CD4-positive, alpha-beta T cell (primary cell): ENCODE data around the gene ARSJ. TPM values are rescaled to one million over a fixed set of nuclear protein-coding genes. Genes with fewer than 3 reads are reported as not detected.

ENCODE experiments used
- ATAC-seq: fragments of 200-7000 bp; cut with Tn5 transposase; one replicate; pipeline ENCODE4 v1.10.0; 2022; ENCODE audit warnings: mild to moderate bottlenecking; ENCODE audit not compliant: poor library complexity
- CTCF ChIA-PET: fragments of 350-600 bp; sonication (Branson Sonifier 250); formaldehyde crosslinking; loops from one replicate; lab custom pipeline; 2021; ENCODE audit warnings: antibody characterized with exemption, inconsistent platforms; lab: Charles Lee
- POLR2A ChIA-PET: fragments of 350-600 bp; sonication (Branson Sonifier 250); formaldehyde crosslinking; loops from one replicate; lab custom pipeline; 2021; ENCODE audit warnings: antibody characterized with exemption, inconsistent platforms; lab: Charles Lee
- DNase-seq, 14 experiments: peaks; one replicate each; pipeline ENCODE4 v3.0.0-alpha.2; 2013 to 2020; ENCODE audit warnings: mixed read lengths in 2 of 14
- H3K27ac ChIP-seq, 2 donors: one replicate each; pipeline versions ENCODE4 v1.5.1 to v1.7.0; 2013; ENCODE audit warnings: low read length in 2 of 2, low read depth in 1 of 2, mild to moderate bottlenecking in 1 of 2
- H3K27me3 ChIP-seq, 2 experiments: 1 replicate in 1 of 2; 2 replicates in 1 of 2; pipeline versions ENCODE4 v1.6.1 to v1.7.0; 2013; ENCODE audit warnings: low read length in 2 of 2, control low read depth in 1 of 2, mild to moderate bottlenecking in 1 of 2, moderate library complexity in 1 of 2; ENCODE audit not compliant: insufficient read depth in 2 of 2, control insufficient read depth in 1 of 2
- H3K36me3 ChIP-seq: one replicate; pipeline ENCODE4 v1.6.1; 2013; ENCODE audit warnings: low read length, control low read depth; ENCODE audit not compliant: insufficient read depth
- H3K4me1 ChIP-seq: one replicate; pipeline ENCODE4 v1.6.1; 2013; ENCODE audit warnings: low read length, control low read depth; ENCODE audit not compliant: insufficient read depth
- H3K4me3 ChIP-seq: one replicate; pipeline ENCODE4 v1.5.1; 2013; ENCODE audit warnings: mild to moderate bottlenecking, low read length, moderate library complexity
- H3K9me3 ChIP-seq, 2 experiments: 1 replicate in 1 of 2; 2 replicates in 1 of 2; pipeline versions ENCODE4 v1.6.1 to v1.7.0; 2013; ENCODE audit warnings: low read length in 2 of 2, mild to moderate bottlenecking in 2 of 2, control low read depth in 1 of 2, moderate library complexity in 1 of 2; ENCODE audit not compliant: control insufficient read depth in 1 of 2, insufficient read depth in 1 of 2
- H3K27ac Mint-ChIP-seq: one replicate; pipeline ENCODE4 v1.8.0; 2020; ENCODE audit warnings: mixed read lengths
- H3K27me3 Mint-ChIP-seq: one replicate; pipeline ENCODE4 v1.8.0; 2021; ENCODE audit warnings: mixed read lengths
- H3K36me3 Mint-ChIP-seq: one replicate; pipeline ENCODE4 v1.8.0; 2021; ENCODE audit warnings: low read depth, mixed read lengths
- H3K4me1 Mint-ChIP-seq: one replicate; pipeline ENCODE4 v1.8.0; 2021; ENCODE audit warnings: low read depth, mixed read lengths
- H3K4me3 Mint-ChIP-seq: one replicate; pipeline ENCODE4 v1.8.0; 2020; ENCODE audit warnings: mild to moderate bottlenecking, mixed read lengths
- H3K9me3 Mint-ChIP-seq: one replicate; pipeline ENCODE4 v1.8.0; 2020; ENCODE audit warnings: mixed read lengths
- CTCF ChIP-seq: fragments of 200-600 bp; IDR thresholded peaks from one replicate; pipeline ENCODE4 v1.8.0; 2022; ENCODE audit warnings: antibody characterized with exemption, mild to moderate bottlenecking
- intact Hi-C, 2 experiments: fragments of 100-400 bp; cut with DNase I in 1 of 2; cut with micrococcal nuclease in 1 of 2; formaldehyde crosslinking; loops; one replicate each; pipeline versions ENCODE4 v1.15.1 to v1.9.0; 2023 to 2025; cut with DNase I, micrococcal nuclease
- total RNA-seq, 174 experiments: library from RNA in 2 of 174; stranded (reverse) in 2 of 174; gene quantifications; one replicate each; pipeline ENCODE4 v1.2.3 and lab custom pipeline; 2021 to 2026

ARSJ gene
- total RNA-seq, 2 experiments from 2014 or later: not detected

GRCh38 chr4:113873508-113873907 lies 105.9 kb downstream of the ARSJ start:
- no peaks in the 10 kb centered on the region for H3K27me3 Mint-ChIP-seq
- Histone ChIP-seq H3K4me3 (no peak overlapping the region), H3K4me1 (no peaks in the 10 kb centered on the region), H3K36me3 (no peaks in the 10 kb centered on the region), H3K27me3 (no peaks in the 10 kb centered on the region), H3K9me3 (no peaks in the 10 kb centered on the region), H3K27ac (no peak overlapping the region)
- DNase-seq: no peak
- no peaks in the 10 kb centered on the region for H3K36me3 Mint-ChIP-seq
- H3K27ac Mint-ChIP-seq: no peak overlapping the region
- no peak for ATAC-seq
- no peak overlapping the region for H3K4me3 Mint-ChIP-seq
- intact Hi-C loops: no loop called here
- no peaks in the 10 kb centered on the region for H3K9me3 Mint-ChIP-seq
- ChIA-PET CTCF (interaction anchor here (0.5 kb wide), 1 partner anchor 32 kb away, joined by 4 read pairs; no protein-coding TSS in a partner anchor), POLR2A (interaction anchor here (0.6 to 1.9 kb wide), 3 partner anchors 15 to 48 kb away, joined by 3 to 7 read pairs (median 3); no protein-coding TSS in a partner anchor)
- no peak for TF ChIP-seq CTCF
- peaks cover 35% of the 10 kb centered on the region for H3K4me1 Mint-ChIP-seq

- Mint-ChIP-seq H3K4me1 (peaks cover 35% of the 10 kb centered on the region), H3K36me3 (no peaks in the 10 kb centered on the region), H3K27me3 (no peaks in the 10 kb centered on the region), H3K27ac (no peak overlapping the region), H3K9me3 (no peaks in the 10 kb centered on the region), H3K4me3 (no peak overlapping the region)
- no peaks in the 10 kb centered on the region for H3K4me1 ChIP-seq
- ATAC-seq (no peak), DNase-seq (no peak)
- no peaks in the 10 kb centered on the region for H3K27me3 ChIP-seq
- TF ChIP-seq CTCF: no peak
- intact Hi-C loops: no loop called here
- no peak overlapping the region for H3K27ac ChIP-seq
- no peak overlapping the region for H3K4me3 ChIP-seq
- no peaks in the 10 kb centered on the region for H3K36me3 ChIP-seq
- POLR2A ChIA-PET: no interaction called here
- H3K9me3 ChIP-seq: no peaks in the 10 kb centered on the region
- CTCF ChIA-PET: no interaction called here
Measured at GRCh38 chr4:113872426-113873260, 106.8 kb downstream of the ARSJ start.

DNA sequence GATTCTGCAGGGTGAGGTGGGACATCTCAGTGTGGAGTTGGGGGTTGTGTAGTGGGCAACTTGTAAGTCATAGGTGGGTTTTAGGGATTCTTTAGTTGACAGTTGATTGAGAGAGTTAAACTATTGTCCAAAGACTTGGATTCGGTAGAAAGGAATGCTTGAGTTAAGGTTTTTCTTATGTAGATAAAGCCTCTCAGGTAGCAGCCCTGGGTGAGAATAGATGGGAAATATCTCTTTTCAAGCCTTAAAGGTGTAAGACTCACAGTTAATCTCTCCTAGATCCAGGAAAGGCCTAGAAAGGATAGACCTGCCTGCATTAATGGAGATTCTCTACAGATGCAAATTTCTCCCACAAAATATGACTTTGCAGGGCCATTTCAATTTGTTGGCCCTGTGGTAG lies 108.4 kb downstream of the ARSJ start:
- intact Hi-C loops: no loop called here
- Mint-ChIP-seq H3K27ac (no peak overlapping the region), H3K4me3 (no peak overlapping the region), H3K27me3 (no peaks in the 10 kb centered on the region), H3K4me1 (peaks cover 35% of the 10 kb centered on the region), H3K9me3 (no peaks in the 10 kb centered on the region), H3K36me3 (no peaks in the 10 kb centered on the region)
- Histone ChIP-seq H3K36me3 (no peaks in the 10 kb centered on the region), H3K27me3 (no peaks in the 10 kb centered on the region), H3K4me1 (no peaks in the 10 kb centered on the region), H3K4me3 (no peak overlapping the region), H3K9me3 (peaks cover 0 to 4% of the 10 kb centered on the region in 2 experiments), H3K27ac (no peak overlapping the region)
- DNase-seq (no peak), ATAC-seq (no peak)
- POLR2A ChIA-PET: no interaction called here
- CTCF ChIA-PET: no interaction called here
- no peak for TF ChIP-seq CTCF
